ENCODE measurements around the gene MDGA2. TPM values are rescaled to one million over a fixed set of nuclear protein-coding genes. Genes with fewer than 3 reads are reported as not detected.

Gene MDGA2
- total RNA-seq (2014; rRNA removed; shearing (Covaris generic)), result 8.2 and 10.5 TPM in 2 replicates
- 6.0 and 15.6 TPM in 2 replicates for polyA plus RNA-seq (2015; cell fraction: cytosol; rRNA removed)
- 4.1 and 6.9 TPM in 2 replicates for polyA plus RNA-seq (2015; cell fraction: nucleus; rRNA removed)

- in situ Hi-C loops (cut with HindIII; ENCODE audit: low pct_unique_long_range_greater_than_20kb, low sequenced_read_pairs), result no loop called here
- peak; percentile 85 for DNase-seq (ENCODE audit: low read depth, low spot score)
These were observed at the start of gene MDGA2 for GRCh38 chr14:47675466-47676314. Gene MDGA2, minus strand, starts transcription at chr14:47675605.

- DNase-seq (ENCODE audit: low read depth, low spot score), result no peak
- in situ Hi-C loops (cut with HindIII; ENCODE audit: low pct_unique_long_range_greater_than_20kb, low sequenced_read_pairs), result no loop called here
These were observed 47.7 kb upstream of the MDGA2 start for GRCh38 chr14:47722929-47723693.

GRCh38 chr14:47720281-47720680, 44.9 kb upstream of the MDGA2 start:
- in situ Hi-C loops (cut with HindIII; ENCODE audit: low pct_unique_long_range_greater_than_20kb, low sequenced_read_pairs), result no loop called here
- DNase-seq (ENCODE audit: low read depth, low spot score), result no peak

GRCh38 chr14:47715330-47715729, 39.9 kb upstream of the MDGA2 start:
- in situ Hi-C loops (cut with HindIII; ENCODE audit: low pct_unique_long_range_greater_than_20kb, low sequenced_read_pairs), result no loop called here
- peak; percentile 86 for DNase-seq (ENCODE audit: low read depth, low spot score)

GRCh38 chr14:47710581-47710980, 35.2 kb upstream of the MDGA2 start:
- in situ Hi-C loops (cut with HindIII; ENCODE audit: low pct_unique_long_range_greater_than_20kb, low sequenced_read_pairs), result no loop called here
- DNase-seq (ENCODE audit: low read depth, low spot score), result no peak

GRCh38 chr14:47705683-47706082, 30.3 kb upstream of the MDGA2 start:
- no peak for DNase-seq (ENCODE audit: low read depth, low spot score)
- in situ Hi-C loops (cut with HindIII; ENCODE audit: low pct_unique_long_range_greater_than_20kb, low sequenced_read_pairs), result no loop called here

- in situ Hi-C loops (cut with HindIII; ENCODE audit: low pct_unique_long_range_greater_than_20kb, low sequenced_read_pairs), result no loop called here
- DNase-seq (ENCODE audit: low read depth, low spot score), result no peak
These were observed 16.4 kb upstream of the MDGA2 start for GRCh38 chr14:47691829-47692228.

- in situ Hi-C loops (cut with HindIII; ENCODE audit: low pct_unique_long_range_greater_than_20kb, low sequenced_read_pairs), result no loop called here
- peak; percentile 30 for DNase-seq (ENCODE audit: low read depth, low spot score)
These were observed 3.6 kb upstream of the MDGA2 start for GRCh38 chr14:47678993-47679392.

- in situ Hi-C loops (cut with HindIII; ENCODE audit: low pct_unique_long_range_greater_than_20kb, low sequenced_read_pairs), result no loop called here
These were observed 2.8 kb upstream of the MDGA2 start for GRCh38 chr14:47678157-47678556.

GRCh38 chr14:47676315-47676617, 861 bp upstream of the MDGA2 start:
- in situ Hi-C loops (cut with HindIII; ENCODE audit: low pct_unique_long_range_greater_than_20kb, low sequenced_read_pairs), result no loop called here
- DNase-seq (ENCODE audit: low read depth, low spot score), result no peak

More at GRCh38 chr14:47678157-47678556, 2.8 kb upstream of the MDGA2 start:
- peak; percentile 41 for DNase-seq (ENCODE audit: low read depth, low spot score)

GRCh38 chr14:47674543-47675465, 601 bp downstream of the MDGA2 start:
- in situ Hi-C loops (cut with HindIII; ENCODE audit: low pct_unique_long_range_greater_than_20kb, low sequenced_read_pairs), result loop anchor here (25.0 kb wide), 1 partner anchor 113 kb away; no protein-coding TSS in a partner anchor
- DNase-seq (ENCODE audit: low read depth, low spot score), result peak; percentile 40

GRCh38 chr14:47674148-47674542, 1.3 kb downstream of the MDGA2 start:
- no peak for DNase-seq (ENCODE audit: low read depth, low spot score)
- in situ Hi-C loops (cut with HindIII; ENCODE audit: low pct_unique_long_range_greater_than_20kb, low sequenced_read_pairs), result loop anchor here (25.0 kb wide), 1 partner anchor 112 kb away; no protein-coding TSS in a partner anchor

- DNase-seq (ENCODE audit: low read depth, low spot score), result no peak
- in situ Hi-C loops (cut with HindIII; ENCODE audit: low pct_unique_long_range_greater_than_20kb, low sequenced_read_pairs), result loop anchor here (25.0 kb wide), 1 partner anchor 103 kb away; no protein-coding TSS in a partner anchor
These were observed 9.9 kb downstream of the MDGA2 start for GRCh38 chr14:47665337-47666134.

GRCh38 chr14:47662466-47662865, 12.9 kb downstream of the MDGA2 start:
- in situ Hi-C loops (cut with HindIII; ENCODE audit: low pct_unique_long_range_greater_than_20kb, low sequenced_read_pairs), result loop anchor here (25.0 kb wide), 1 partner anchor 100 kb away; no protein-coding TSS in a partner anchor
- DNase-seq (ENCODE audit: low read depth, low spot score), result peak; percentile 37

- in situ Hi-C loops (cut with HindIII; ENCODE audit: low pct_unique_long_range_greater_than_20kb, low sequenced_read_pairs), result loop anchor here (25.0 kb wide), 1 partner anchor 98 kb away; no protein-coding TSS in a partner anchor
- DNase-seq (ENCODE audit: low read depth, low spot score), result peak; percentile 93
These were observed 15.2 kb downstream of the MDGA2 start for GRCh38 chr14:47660158-47660557.

- in situ Hi-C loops (cut with HindIII; ENCODE audit: low pct_unique_long_range_greater_than_20kb, low sequenced_read_pairs), result loop anchor here (25.0 kb wide), 1 partner anchor 96 kb away; no protein-coding TSS in a partner anchor
- no peak for DNase-seq (ENCODE audit: low read depth, low spot score)
These were observed 17.4 kb downstream of the MDGA2 start for GRCh38 chr14:47658041-47658440.

Data from SK-MEL-5 (cell line).